ENCODE data around the gene SERPINB3. TPM values are rescaled to one million over a fixed set of nuclear protein-coding genes. Genes with fewer than 3 reads are reported as not detected.

SERPINB3 gene
- total RNA-seq, 4 donors from 2014 or later: 0.35 to 70.3 (median 2.1) TPM

DNA sequence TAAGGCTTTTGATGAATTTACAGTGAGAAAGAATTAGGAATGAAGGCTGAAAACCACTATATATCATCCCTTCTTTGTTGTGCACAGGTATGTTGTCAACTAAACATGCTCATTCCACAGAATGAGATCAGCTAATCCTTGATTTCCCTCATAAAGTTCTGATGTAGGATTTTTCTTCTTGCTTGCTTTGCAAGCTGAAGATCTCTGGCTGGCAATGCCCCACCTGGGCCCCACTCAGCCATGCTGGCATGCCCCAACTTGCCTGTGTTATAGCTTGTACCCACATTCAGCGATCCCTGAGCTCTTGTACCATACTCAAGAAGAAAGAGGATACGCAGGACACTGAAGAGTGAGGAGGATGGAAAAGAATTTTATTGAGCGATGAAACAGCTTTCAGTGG is 23.0 kb upstream of the SERPINB3 start:
- Histone ChIP-seq H3K4me1 (no peaks in the 10 kb centered on the region), H3K27me3 (peaks cover 4% of the 10 kb centered on the region), H3K9me3 (no peaks in the 10 kb centered on the region), H3K36me3 (no peaks in the 10 kb centered on the region), H3K4me3 (no peak overlapping the region), H3K27ac (no peak overlapping the region)
- 100% methylated on average over 2 of the region's 3 CpGs for WGBS, 2 donors (ENCODE audit: low coverage in 1 of 2)
- no peak for ATAC-seq
- TF ChIP-seq, protein P1, sequence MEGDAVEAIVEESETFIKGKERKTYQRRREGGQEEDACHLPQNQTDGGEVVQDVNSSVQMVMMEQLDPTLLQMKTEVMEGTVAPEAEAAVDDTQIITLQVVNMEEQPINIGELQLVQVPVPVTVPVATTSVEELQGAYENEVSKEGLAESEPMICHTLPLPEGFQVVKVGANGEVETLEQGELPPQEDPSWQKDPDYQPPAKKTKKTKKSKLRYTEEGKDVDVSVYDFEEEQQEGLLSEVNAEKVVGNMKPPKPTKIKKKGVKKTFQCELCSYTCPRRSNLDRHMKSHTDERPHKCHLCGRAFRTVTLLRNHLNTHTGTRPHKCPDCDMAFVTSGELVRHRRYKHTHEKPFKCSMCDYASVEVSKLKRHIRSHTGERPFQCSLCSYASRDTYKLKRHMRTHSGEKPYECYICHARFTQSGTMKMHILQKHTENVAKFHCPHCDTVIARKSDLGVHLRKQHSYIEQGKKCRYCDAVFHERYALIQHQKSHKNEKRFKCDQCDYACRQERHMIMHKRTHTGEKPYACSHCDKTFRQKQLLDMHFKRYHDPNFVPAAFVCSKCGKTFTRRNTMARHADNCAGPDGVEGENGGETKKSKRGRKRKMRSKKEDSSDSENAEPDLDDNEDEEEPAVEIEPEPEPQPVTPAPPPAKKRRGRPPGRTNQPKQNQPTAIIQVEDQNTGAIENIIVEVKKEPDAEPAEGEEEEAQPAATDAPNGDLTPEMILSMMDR (IDR thresholded peaks at IDR 0.05): no peak
- TF ChIP-seq POLR2A (IDR thresholded peaks at IDR 0.05): no peak
- TF ChIP-seq POLR2AphosphoS5 (IDR thresholded peaks at IDR 0.05): no peak
- TF ChIP-seq EP300 (IDR thresholded peaks at IDR 0.05): no peak

DNA sequence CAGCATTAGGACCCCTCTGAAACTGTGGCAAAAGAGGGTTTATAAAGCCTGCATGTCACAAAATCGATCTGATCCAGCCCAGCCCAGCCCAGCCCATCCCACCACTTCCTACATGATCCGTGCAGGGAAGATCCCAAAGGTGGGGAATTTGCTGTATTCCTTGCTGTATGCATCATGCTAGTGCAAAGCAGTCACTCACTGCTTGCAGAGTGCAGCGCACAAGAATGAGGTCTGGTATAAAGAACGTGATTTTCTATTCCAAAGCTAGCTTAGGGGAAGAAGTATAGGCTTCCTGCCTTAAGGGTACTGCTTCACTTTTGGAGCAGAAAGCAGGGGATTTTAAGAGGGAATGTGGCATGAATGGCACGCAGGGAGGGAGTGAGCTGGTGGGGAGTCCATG is 22.2 kb upstream of the SERPINB3 start:
- no peak overlapping the region for H3K4me3 ChIP-seq
- H3K9me3 ChIP-seq: no peaks in the 10 kb centered on the region
- H3K27ac ChIP-seq: no peak overlapping the region
- no peak for TF ChIP-seq POLR2AphosphoS5 (IDR thresholded peaks at IDR 0.05)
- TF ChIP-seq, protein P1 (IDR thresholded peaks at IDR 0.05): no peak
- no peak for TF ChIP-seq EP300 (IDR thresholded peaks at IDR 0.05)
- TF ChIP-seq POLR2A (IDR thresholded peaks at IDR 0.05): no peak
- H3K4me1 ChIP-seq: no peaks in the 10 kb centered on the region
- WGBS, 2 donors (ENCODE audit: low coverage in 1 of 2): 40 to 68% methylated on average over 1 to 4 of the region's 5 CpGs
- peaks cover 4% of the 10 kb centered on the region for H3K27me3 ChIP-seq
- H3K36me3 ChIP-seq: no peaks in the 10 kb centered on the region
- ATAC-seq: no peak

DNA sequence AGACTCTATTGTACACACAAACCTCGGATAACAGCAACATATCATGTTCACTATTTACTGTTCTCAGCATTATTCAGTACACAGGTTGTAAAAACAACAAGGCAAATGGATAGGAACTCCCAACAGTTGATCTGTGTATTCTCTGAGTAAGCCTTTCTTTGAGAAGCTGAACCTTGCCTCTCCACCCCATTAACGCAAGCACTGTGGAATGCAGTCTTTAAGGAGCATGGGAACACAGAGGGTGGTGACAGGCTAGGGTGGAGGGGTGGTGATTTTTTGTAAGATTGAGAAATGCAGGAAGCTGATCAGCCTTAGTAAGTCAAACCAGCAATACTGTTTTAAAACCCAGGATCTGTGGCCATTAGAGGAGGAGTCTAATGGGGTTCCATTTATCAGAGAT is 21.5 kb upstream of the SERPINB3 start:
- WGBS, 2 donors (ENCODE audit: low coverage in 1 of 2): 39 to 44% methylated on average over 1 to 2 of the region's 2 CpGs
- no peaks in the 10 kb centered on the region for H3K36me3 ChIP-seq
- H3K27ac ChIP-seq: no peak overlapping the region
- no peaks in the 10 kb centered on the region for H3K4me1 ChIP-seq
- peak; percentile 47 for ATAC-seq
- no peak overlapping the region for H3K4me3 ChIP-seq
- TF ChIP-seq, protein P1 (IDR thresholded peaks at IDR 0.05): no peak
- TF ChIP-seq POLR2A (IDR thresholded peaks at IDR 0.05) (no peak), EP300 (IDR thresholded peaks at IDR 0.05) (no peak)
- no peaks in the 10 kb centered on the region for H3K9me3 ChIP-seq
- peaks cover 4% of the 10 kb centered on the region for H3K27me3 ChIP-seq

DNA sequence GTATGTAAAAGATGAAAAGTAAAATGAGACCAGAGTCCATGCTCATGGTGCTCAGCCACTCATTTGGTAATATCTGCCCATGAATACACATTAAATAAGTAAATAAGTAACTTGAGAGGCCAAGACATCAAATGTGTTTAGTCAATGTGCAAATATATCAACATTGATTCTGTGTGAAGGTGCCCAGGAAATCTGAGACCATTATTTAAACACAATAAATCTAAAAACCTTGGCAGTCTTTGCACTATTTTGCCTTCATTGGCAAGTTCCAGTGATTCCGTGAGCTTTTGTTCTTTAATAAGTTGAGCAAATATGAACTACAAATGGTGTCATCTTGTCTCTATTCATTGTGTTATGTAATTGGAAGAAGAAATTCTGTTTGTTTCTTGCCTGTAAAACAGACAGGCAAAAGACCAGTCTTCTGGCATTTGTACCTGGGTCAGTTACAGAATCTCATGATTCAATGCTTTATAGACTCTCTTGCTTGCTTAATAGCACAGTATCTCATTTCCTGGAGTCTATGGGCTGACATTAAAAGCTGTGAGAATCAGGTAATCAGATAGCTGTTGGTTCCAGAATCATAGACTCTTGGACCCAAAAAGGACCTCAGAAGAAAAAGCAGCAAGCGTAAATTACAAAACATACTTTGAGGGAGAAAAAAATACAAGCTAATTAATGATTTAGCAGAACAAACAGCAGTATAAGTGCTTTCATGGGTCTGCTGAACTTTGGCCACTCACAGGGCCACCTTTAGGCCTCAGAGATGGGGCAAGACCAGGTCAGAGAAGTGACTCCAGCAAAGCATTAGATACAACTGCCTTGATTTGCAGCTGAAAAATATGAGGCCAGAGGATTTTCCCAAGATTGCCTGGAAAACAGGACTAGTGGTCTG is 20.0 kb upstream of the SERPINB3 start:
- 70 to 88% methylated on average over 2 of the region's 2 CpGs for WGBS, 2 donors (ENCODE audit: low coverage in 1 of 2)
- H3K36me3 ChIP-seq: no peaks in the 10 kb centered on the region
- H3K9me3 ChIP-seq: no peaks in the 10 kb centered on the region
- no peaks in the 10 kb centered on the region for H3K4me1 ChIP-seq
- no peak overlapping the region for H3K27ac ChIP-seq
- no peak for ATAC-seq
- no peak overlapping the region for H3K4me3 ChIP-seq
- TF ChIP-seq POLR2A (IDR thresholded peaks at IDR 0.05): no peak
- TF ChIP-seq POLR2AphosphoS5 (IDR thresholded peaks at IDR 0.05): no peak
- no peak for TF ChIP-seq EP300 (IDR thresholded peaks at IDR 0.05)
- TF ChIP-seq, protein P1 (IDR thresholded peaks at IDR 0.05): no peak
- peaks cover 4% of the 10 kb centered on the region for H3K27me3 ChIP-seq
